Measurements from ENCODE around the gene EBF3.

The EBF3 gene

DNA sequence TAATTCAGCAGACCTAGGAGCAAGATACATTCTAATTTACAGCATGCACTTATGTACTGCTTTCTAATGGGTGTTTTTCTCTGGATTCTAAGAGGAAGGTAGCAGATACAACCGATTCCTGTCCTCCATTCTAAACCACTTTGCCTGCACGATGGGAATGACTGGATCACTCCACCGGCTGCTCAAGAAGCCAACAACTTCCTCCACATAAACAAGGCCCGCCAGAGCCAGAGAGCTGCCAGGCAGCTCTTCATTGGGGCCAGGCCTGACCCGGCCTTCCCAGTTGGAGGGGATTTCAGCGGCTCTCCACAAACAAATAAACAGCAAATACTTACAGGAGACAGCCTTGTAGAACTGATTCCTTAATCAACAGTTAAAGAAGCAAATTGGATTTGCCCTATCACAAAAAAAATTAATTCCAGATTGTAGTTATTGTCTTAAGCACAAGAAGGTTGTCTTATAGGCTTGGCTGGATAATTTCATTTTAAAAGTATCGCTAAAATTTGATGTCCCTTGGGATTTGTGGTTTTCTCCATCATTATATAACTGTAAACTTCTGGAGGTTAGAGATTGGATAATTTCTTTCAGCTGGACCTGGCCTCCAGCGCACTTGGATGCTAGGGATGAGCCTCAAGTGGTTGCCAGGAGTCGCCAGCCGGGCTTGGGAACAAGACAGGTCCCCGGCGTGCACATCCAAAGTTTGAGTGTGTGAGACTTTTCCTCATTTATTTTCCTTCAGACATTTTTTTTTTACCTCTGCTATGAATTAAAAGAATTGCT lies 20.9 kb downstream of the EBF3 start:
- DNase-seq: no peak

DNA sequence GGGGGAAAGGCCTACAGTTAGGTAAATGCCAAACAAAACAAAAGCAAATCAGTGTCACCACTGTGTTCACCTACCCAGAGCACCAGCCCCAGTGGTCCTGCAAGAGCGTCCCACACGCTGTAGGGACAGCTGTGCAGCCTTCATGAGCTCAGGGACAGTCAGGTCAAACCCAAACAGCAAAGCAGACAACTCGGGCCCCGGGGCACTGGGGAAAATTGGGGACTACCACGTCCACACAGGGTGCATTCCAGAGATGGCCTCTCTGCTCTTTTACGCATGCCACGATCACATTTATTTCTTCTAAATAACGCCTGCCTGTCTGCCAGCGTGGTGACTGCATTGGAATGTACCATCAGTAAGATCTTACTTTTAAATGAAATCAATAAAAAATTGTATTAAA lies 21.7 kb downstream of the EBF3 start:
- DNase-seq: no peak

DNA sequence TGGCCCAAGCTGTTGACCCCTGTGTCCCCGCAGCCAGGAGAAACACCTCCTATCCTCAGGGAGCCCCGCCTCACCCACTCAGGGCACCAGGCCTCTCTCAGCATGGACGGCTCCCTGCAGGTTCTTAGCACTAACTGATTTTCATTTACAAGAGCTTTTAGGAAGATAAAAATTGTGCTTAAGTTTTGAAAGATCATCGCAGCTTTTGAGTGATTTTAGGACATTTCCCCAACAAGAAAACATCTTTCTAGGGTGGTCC lies 22.1 kb downstream of the EBF3 start:
- DNase-seq: no peak

DNA sequence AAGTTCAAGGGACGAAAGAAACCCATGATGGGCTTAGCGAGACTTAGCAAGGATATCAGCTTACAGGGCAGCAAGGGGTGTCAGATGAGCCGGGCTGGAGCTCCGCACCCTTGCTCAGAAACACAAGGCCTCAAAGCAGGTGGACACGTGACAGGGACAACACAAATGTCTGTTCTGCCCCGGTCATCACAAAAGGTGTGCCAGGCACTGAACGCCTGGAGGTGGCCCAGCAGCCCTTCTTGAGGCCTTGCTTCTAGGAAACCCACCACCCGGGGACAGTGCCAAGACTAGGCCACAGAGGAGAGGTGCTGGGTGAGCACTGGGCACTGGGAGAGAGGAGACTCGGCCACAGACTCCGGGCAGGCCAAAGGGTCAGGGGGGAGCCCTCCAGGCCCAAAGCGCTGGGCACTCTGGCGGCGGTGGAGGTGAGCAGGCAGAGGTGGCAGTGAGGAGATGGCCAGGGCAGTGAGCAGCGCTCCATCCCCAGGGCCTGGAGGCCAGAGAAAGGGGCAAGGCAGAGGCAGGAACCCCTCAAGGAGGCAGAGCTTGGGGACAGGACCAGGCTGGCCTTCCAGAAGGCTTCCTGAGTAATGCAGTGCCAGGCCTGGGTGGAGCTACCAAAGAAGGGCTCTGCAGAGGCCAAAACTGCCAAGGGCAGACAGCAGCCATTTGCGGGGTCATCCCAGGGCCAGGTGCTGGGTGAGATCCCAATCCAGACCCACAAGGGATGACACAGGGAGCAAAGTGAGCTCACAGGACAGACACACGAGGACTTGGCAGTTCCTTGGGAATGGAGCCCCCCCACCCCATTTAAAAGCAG lies 22.7 kb downstream of the EBF3 start:
- no peak for DNase-seq

DNA sequence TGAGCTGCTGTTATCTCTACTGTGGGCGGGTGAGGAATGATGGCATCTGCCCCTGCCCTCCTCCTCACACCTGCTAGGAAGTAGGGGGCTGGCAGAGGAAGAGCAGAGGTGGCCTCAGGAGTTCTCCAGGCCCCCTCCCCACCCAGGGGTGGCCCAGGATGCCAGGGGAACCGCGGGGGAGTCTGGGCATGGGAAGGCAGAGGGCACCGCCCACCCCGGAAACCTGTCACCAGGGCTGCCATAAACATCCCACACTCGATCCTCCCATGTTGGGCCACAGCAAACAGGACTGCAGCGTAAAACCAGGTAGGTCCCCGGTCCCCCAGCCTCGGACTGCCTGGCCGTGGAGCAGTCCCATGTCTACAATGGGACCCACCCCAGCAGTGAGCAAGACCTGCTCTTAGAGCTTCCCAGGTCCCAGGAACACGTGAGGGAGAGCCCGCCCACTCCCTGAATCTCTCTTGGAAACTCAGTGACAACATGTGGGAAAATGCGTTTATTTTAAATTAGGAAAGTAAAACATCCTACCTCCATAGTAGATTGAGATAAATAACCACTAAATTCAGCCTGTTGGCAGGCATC lies 23.4 kb downstream of the EBF3 start:
- no peak for DNase-seq

DNA sequence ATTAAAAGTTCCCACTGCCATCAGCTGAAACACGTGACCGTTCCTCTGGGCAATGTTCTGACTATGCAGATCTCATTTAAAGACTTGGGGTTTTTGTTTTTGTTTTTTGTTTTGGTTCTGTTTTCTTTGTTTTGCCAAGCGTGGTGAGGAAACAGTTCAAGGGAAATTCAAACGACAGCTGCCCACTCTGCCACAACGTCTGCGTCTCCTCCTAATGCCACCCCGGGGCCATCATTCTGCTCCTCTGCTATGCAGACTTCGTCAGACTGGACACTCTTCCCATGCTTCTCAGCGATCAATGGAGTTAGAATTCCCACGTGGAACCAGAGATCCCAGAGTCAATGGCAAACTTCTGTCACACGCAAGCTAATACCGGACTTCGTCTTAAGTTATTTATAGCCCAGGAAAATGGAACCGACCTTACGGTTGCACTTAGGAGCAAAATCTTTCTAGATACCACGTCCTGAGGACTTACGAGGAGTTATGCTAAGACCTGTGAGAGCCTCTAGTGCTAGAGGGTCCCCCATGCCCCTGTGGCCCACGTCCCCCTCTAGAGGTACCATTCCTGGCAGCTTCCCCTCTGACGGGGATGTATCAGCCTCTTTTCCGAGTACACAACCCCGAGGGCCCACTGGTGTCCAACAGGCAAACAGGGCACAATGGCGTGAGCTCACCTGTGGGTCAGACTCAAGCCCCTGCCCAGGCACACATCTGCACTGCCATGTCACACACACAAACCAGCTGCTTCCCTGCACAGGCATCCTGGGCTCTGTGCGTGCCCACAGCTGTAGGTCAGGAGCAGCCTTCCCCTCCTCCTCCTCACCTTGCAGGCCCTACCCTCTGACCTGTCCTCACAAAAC lies 24.4 kb downstream of the EBF3 start:
- DNase-seq: no peak

DNA sequence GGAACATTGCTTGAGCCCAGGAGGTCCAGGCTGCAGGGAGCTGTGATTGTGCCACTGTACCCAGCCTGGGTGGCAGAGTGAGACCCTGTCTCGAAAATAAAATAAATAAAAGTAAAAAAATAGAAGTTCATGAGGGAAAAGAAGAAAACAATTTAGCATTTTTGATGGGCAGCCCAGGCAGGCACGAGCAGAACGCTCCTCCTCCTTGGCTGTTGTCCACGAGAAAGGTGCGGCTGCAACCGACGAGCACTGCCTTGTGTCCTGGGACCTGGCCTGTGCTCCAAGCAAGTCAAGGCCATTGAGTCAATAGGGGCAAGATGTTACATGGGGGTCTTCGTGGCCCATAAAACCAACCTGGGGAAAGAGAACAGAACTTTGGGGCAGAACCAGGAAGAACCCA lies 25.6 kb downstream of the EBF3 start:
- no peak for DNase-seq

DNA sequence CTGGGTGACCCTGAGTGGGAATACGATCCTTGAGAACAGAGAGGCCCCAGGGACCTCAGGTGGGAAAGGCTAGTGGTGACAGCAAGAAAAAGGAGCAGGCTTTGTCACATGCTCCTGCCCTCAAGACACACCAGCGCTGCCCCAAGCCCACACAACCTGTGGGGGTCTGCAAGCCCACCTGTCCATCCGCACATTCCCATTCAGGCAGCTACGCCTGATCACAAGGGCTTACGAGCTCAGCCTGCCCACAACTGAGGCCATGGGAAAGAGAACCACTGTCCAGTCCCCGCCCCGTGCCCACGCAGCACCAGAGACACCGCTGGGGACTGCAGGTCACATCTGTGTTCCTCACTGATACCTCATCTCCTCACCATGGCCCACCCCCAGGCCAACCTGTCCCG lies 26.7 kb downstream of the EBF3 start:
- DNase-seq: no peak

DNA sequence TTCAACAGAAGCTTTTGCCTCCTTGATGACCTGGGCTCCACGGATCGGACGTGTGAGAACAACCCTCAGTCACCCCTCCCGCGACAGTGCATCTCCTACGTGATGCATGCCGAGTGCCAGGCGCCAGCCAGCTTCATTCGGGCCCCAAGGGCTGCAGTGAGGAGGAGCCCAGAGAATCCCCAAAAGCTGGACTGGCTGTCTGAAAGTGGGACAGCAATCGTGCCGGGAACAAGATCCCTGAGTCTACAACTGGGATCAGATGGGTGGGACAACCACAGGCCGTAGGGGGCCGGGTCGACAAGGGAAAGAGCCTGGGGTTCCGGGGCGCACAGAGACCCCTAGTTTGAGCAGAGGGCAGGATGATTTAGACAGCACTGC lies 27.2 kb downstream of the EBF3 start:
- DNase-seq: no peak

DNA sequence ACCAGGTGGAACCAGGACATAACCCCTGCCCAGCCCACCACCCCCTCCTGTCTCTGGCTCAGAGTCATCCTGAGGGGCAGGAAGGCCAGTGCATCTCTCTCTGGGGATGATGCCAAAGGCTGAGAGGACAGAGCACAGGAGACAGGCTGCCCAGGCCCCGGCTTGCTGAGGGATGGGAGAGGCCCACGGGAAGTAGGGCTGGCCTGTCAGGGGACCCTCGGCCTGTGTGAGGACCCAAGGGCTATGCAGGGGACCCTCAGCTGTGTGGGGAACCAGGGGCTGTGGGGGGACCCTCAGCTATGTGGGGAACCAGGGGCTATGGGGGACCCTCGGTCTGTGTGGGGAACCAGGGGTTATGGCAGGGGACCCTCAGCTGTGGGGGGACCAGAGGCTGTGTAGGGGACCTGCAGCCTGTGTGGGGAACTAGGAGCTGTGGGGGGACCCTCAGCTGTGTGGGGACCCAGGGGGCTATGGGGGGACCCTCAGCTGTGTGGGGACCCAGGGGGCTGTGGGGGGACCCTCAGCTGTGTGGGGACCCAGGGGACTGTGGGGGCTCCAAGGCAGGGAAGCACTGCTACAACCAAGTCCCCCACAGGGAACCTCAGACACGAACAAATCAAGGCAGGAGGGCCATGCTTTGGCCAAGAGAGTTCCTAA lies 27.7 kb downstream of the EBF3 start:
- DNase-seq: no peak

DNA sequence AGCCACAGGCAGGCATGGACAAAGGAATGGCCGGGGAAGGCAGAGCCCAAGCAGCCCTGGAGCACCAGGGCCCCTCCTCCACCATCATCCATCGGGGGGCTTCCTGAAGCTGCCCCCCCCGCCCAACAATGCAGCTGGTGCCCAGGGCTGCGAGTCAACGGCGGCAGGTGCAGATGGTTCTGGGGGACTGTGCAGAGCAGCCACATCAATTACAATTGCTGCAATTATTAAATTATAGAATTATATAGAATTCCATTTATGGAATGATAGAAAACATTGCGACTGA lies 28.3 kb downstream of the EBF3 start:
- no peak for DNase-seq

DNA sequence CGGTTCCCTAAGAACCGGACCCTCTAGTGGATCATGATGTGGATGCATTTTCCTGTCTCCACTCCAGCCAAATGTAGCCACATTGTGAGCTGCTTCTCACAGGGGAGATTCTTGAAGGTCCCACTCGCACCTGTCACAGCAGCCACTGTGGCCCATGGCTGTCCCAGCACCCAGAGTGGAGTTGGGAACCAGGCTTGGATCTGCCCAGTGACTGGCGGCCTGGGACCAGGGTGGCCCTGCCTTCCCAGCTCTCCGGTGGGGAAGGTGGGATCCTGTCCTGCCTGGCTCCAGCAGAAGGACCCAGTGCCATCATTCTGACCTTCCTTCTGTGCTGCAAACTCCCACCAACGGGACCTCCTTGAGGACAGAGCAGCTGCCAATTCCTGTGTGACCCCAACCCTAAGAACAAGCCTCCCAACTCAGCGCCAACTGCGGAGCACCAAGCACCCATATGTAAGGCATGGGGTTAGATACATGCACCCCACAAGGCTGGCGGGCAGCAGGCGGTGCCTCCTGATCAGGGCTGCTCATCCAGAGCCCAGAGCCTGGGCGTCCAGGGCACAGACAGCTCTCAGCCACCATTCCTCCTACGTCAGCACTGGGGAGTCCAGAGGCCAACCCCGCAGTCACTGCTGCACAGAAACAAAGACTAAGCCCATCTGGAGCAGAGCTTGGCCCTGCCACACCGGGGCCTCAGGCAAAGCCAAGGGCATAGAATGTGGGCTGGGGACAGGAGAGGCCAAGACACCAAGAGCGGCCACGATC lies 28.8 kb downstream of the EBF3 start:
- no peak for DNase-seq

DNA sequence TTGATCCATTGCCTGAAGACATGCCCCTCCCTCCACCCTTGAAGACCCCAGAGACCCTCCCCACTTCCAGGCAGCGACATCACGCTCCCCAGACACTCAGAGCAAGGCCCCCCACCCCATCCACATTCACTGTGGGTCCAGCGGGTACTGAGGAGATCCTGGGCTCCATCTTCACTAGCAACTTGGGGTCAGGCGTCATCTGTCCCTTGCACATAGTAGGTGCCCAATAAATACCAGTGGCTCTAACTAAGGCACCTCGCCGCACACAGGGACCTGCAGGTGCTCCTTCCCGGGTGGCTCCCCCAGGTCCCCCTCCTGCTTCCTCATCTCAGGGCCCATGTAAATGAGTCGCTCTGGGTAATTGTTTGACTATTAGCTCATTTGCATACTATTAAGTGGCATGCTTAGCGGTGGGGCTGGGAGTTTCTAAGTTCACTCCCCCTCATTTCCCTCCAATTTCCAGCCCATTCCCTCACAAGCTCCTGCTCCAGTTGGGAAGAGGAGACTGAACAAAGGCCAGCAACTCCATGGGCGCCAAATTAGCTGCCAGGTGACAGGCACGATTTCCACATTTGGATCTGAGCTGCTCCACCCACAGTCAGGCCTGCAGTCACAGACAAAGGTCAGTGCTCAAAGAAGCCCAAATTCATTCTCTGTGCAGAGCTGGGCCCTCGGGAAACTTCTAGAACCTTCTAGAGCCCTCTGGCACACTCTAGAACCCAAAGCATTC lies 29.7 kb downstream of the EBF3 start:
- DNase-seq: no peak

DNA sequence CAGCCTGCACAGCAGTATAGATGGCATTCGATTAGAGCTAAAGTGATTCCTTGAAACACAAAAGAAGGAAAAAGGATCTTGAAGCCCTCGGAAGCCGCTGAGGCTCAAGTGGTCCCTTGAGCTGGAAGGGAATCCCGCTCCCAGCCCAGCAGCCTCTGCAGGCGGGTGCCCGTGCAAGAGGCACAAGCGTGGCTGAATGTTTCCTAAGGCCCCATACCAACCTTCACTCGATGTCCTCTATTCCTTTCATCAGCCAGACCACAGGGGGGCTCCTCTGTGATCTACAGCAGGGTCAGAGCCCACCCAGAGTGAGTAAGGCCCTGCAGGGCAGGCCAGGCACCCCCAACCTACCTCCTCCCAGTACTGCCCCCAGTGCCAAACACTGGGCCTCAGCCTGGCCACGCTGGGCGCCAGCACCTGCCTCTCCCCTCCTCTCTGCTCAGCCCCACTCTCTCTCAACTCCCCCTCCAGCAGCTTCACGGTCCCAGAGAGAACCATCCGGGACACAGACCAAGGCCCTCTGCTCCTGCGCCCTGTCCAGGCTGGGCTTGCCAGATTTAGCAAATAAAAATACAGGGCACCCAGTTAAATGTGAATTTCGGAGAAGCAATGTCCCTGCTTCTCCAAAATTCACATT lies 30.5 kb downstream of the EBF3 start:
- no peak for DNase-seq

DNA sequence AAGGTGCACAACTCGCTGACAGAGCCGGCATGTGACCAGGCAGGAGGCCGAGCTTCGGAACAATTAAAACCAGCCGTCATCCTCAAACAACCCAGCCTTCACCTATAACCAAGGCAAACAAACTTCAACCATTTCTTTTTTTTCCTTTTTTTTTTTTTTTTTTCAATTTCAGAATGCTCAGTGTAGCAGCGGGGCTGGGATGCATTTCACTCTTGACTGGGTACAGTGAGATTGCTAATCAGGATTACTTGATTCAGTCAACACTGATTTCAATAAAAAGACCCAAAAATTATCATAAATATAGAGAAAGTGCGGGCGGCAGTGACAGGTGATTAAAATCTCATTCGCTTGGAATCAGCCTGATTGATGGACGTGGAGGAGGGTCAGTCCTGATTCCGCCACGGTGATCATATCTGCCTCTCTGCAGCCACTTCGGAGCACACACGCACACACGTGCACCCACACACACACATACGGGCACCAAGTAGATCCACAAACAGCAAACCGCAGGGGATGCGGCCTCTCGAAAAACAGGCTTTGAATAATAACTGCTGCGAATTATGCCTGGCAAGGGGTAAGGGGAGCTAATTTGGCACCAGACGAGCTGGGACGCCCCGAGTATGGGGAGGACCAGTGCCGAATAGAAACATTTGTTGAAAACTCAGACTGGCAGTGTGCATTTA lies 31.2 kb downstream of the EBF3 start:
- no peak for DNase-seq

DNA sequence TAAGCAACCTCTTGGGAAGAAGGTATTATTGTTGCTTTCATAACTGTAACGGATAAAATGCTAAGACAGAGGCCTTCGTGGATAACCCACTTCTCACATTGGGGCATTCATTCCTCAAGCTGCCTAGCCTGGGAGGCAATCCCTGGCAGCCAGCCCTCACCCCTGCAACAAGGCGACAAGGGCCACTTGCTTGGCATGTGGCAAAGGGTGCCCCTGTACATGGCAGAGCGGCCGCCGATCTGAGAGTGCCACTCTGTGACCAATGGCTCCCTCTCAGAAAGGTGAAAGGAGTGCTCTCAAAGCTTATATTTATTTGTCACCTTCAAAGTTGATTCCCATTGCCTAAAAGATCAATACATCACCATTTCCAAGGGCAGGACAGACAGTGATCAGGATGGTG lies 31.9 kb downstream of the EBF3 start:
- no peak for DNase-seq

DNA sequence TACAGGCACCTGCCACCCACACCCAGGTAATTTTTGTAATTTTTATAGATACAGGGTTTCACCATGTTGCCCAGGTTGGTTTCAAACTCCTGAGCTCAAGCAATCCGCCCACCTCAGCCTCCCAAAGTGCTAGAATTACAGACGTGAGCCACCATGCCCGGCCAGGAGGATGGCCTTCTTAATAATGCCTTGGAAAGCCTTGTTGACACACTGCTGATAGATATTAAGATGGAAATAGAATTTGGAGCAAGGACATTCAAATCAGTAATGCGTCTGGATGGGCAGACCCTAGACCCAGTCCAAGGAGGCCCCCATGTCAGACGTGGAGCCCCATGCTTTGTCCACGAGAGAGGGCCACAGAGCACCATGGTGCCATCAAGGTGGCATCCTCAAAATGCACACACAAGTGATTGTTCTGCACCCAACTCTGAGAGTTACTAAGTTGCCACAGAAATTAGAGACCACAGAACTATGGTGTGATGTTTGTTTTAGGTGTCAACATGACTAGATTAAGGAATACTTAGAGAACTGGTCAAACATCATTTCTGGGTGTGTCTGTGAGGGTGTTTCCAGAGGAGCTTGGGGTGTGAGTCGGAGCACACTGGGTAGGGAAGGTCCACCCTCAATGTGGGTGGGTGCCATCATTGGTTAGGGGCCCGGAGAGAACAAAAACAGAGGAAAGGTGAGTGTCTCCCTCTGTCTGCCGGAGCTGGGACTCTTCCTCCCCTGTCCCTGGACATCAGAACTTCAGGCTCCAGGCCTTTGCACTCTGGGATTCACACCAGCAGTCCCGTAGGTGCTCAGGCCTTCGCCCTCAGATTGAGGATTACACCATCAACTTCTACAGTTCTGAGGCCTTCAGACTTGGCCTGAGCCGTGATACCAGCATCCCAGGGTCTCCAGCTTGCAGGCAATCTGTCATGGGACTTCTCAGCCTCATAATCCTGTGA lies 34.5 kb downstream of the EBF3 start:
- no peak for DNase-seq

DNA sequence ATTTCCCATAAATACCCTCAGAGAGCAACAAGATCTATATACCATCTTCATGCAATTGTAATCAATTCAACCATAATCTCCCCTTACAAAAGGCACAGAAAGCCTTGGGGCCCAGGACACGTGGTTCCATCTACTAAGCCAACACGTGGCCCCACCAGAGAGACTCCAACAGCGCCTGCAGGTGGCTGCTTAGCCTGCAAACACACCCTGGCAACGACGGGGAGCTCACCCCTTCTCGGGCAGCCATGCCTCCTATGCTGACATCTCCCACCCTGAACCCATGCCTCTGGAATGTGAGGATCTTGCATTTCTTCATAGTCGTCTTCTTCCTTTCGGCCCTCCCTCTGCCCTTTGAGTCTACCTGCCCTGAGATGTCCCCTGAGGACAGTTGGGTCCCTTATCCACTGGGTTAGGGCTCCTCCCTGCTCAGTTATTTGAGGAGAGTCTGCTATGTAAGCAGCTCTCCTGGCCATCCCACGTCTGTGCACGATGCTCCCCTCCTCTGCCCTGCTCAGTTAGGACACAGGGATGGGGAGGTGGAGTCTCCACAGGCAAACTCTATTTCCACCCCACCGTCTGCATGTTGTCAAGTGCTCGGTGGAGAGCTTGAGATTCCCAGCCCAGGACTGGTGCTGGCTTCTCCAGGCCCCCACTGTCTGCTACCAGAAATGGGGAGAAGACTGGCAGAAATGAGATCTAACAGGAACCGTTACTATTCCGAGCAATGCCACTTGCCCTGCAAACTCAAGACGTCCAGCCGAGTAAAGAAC lies 36.5 kb downstream of the EBF3 start:
- DNase-seq: no peak
